GM23338 (cell line): ENCODE results near the gene SLCO3A1. TPM values are rescaled to one million over a fixed set of nuclear protein-coding genes. Genes with fewer than 3 reads are reported as not detected.

Experiments
- ATAC-seq: fragments of 200-7000 bp; cut with Tn5 transposase; 3 replicates; pipeline ENCODE4 v1.9.1; 2020
- DNase-seq: peaks from one replicate; pipeline ENCODE4 v3.0.0-alpha.2; 2015; ENCODE audit warnings: low spot score
- H2AFZ ChIP-seq: fragments of 200-600 bp; sonication (generic); 2 replicates; pipeline ENCODE4 v1.8.0; 2016; ENCODE audit warnings: antibody characterized with exemption, mild to moderate bottlenecking, moderate library complexity
- H3F3A ChIP-seq: fragments of 200-600 bp; sonication (generic); replicated peaks from 2 replicates; pipeline ENCODE4 v1.8.0; 2017; ENCODE audit warnings: antibody characterized with exemption, mixed run types, low read depth
- H3K27ac ChIP-seq: fragments of 200-600 bp; sonication (generic); 2 replicates; pipeline ENCODE4 v1.6.1; 2016; ENCODE audit warnings: low read depth
- H3K27me3 ChIP-seq: fragments of 200-600 bp; sonication (generic); 2 replicates; pipeline ENCODE4 v1.8.0; 2016; ENCODE audit warnings: mild to moderate bottlenecking, mixed run types, moderate library complexity; ENCODE audit not compliant: insufficient read depth
- H3K36me3 ChIP-seq: fragments of 200-600 bp; sonication (generic); 2 replicates; pipeline ENCODE4 v1.8.0; 2016; ENCODE audit warnings: mild to moderate bottlenecking; ENCODE audit not compliant: insufficient read depth
- H3K4me1 ChIP-seq: fragments of 200-600 bp; sonication (generic); 2 replicates; pipeline ENCODE4 v1.8.0; 2016; ENCODE audit warnings: mild to moderate bottlenecking, moderate library complexity; ENCODE audit not compliant: insufficient read depth
- H3K4me2 ChIP-seq: fragments of 200-600 bp; sonication (generic); 2 replicates; pipeline ENCODE4 v1.7.1; 2017; ENCODE audit warnings: mixed run types
- H3K4me3 ChIP-seq: fragments of 200-600 bp; sonication (generic); 2 replicates; pipeline ENCODE4 v1.6.1; 2016; ENCODE audit warnings: mixed run types
- H3K79me2 ChIP-seq: fragments of 200-600 bp; sonication (generic); replicated peaks from 2 replicates; pipeline ENCODE4 v1.8.0; 2017; ENCODE audit warnings: mild to moderate bottlenecking; ENCODE audit not compliant: insufficient read depth
- H3K9me2 ChIP-seq: fragments of 200-600 bp; sonication (generic); 2 replicates; pipeline ENCODE4 v1.8.0; 2017; ENCODE audit not compliant: insufficient read depth
- H4K20me1 ChIP-seq: fragments of 200-600 bp; sonication (generic); replicated peaks from 2 replicates; pipeline ENCODE4 v1.8.0; 2017; ENCODE audit warnings: mild to moderate bottlenecking; ENCODE audit not compliant: insufficient read depth
- H3K27ac Mint-ChIP-seq: 2 replicates; pipeline ENCODE4 v1.8.0; 2020; ENCODE audit warnings: inconsistent platforms, mild to moderate bottlenecking, moderate library complexity, mixed read lengths
- H3K27me3 Mint-ChIP-seq: 3 replicates; pipeline ENCODE4 v1.8.0; 2022; ENCODE audit warnings: low read depth, mild to moderate bottlenecking, moderate library complexity, mixed read lengths, inconsistent platforms; ENCODE audit not compliant: insufficient read depth, poor library complexity
- H3K36me3 Mint-ChIP-seq: 3 replicates; pipeline ENCODE4 v1.8.0; 2021; ENCODE audit warnings: low read depth, mild to moderate bottlenecking, inconsistent platforms, moderate library complexity, mixed read lengths
- H3K4me1 Mint-ChIP-seq: 3 replicates; pipeline ENCODE4 v1.8.0; 2020; ENCODE audit warnings: mild to moderate bottlenecking, inconsistent platforms, mixed read lengths
- H3K4me3 Mint-ChIP-seq: 3 replicates; pipeline ENCODE4 v1.8.0; 2021; ENCODE audit warnings: moderate library complexity, mild to moderate bottlenecking, inconsistent platforms, mixed read lengths
- H3K9me3 Mint-ChIP-seq: 3 replicates; pipeline ENCODE4 v1.8.0; 2020; ENCODE audit warnings: moderate library complexity, mild to moderate bottlenecking, inconsistent platforms, mixed read lengths
- EZH2 ChIP-seq: fragments of 200-600 bp; sonication (generic); IDR thresholded peaks from one replicate; pipeline ENCODE4 v1.8.0; 2017; ENCODE audit warnings: antibody characterized with exemption, mild to moderate bottlenecking, low read depth; ENCODE audit not compliant: unreplicated experiment
- EZH2phosphoT487 ChIP-seq: fragments of 200-600 bp; sonication (generic); IDR thresholded peaks from one replicate; pipeline ENCODE4 v1.8.1; 2018; ENCODE audit warnings: antibody characterized with exemption; ENCODE audit not compliant: unreplicated experiment
- POLR2AphosphoS5 ChIP-seq: IDR thresholded peaks from 2 replicates; pipeline ENCODE4 v1.6.1; 2016; ENCODE audit warnings: antibody characterized with exemption, low read depth
- ZNF114 ChIP-seq: fragments of 250-450 bp; sonication (Bioruptor Pico); IDR thresholded peaks from 2 replicates; pipeline ENCODE4 v1.5.0; 2020; ENCODE audit warnings: mild to moderate bottlenecking, moderate library complexity
- polyA plus RNA-seq: library from polyadenylated mRNA; unstranded; fragments of >200 nt; fragmentation: Nextera tagmentation; extraction: Ambion mirVana; gene quantifications from 2 replicates; pipeline ENCODE4 v1.2.1, GENCODE V29; 2016
- total RNA-seq: library from RNA; depleted of rRNA; stranded (reverse); fragments of >200 nt; shearing (Covaris generic); gene quantifications from 2 replicates; pipeline ENCODE4 v1.2.3, GENCODE V29; 2014
- TF ChIP-seq, protein P1 (sequence below): fragments of 250-450 bp; sonication (Bioruptor Pico); IDR thresholded peaks from 2 replicates; pipeline ENCODE4 v1.5.0; 2020; ENCODE audit warnings: mild to moderate bottlenecking, moderate library complexity
- TF ChIP-seq, protein P2 (sequence below), 2 experiments: fragments of 200-600 bp in 1 of 2; sonication (generic) in 1 of 2; conservative IDR thresholded peaks; 2 replicates each; pipeline versions ENCODE4 v1.5.1 to v1.6.1; 2016 to 2017; ENCODE audit warnings: antibody characterized with exemption in 2 of 2, low read depth in 2 of 2, mild to moderate bottlenecking in 2 of 2, moderate library complexity in 1 of 2

SLCO3A1 gene
- total and polyA plus RNA-seq, 2 experiments from 2014 or later = 7.3 to 9.4 TPM

DNA sequence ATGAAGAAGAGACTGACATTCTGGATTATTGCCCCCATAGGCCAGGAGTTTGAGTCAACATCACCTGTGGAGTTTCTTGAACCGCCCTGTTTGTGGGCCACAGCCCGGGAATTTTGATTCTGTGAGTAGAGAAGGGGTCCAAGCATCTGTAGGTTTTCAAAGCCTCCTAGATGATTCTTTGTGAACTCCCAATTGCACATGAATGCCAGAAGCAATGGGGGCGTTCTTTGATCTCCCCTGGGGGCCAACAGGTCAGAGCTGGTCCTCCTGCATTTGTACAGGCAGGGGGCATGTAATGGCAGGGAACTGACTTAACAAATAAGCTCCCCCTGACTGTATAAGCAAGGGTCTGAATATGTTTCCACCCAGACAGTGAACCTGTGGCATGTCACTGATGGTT lies 260.3 kb downstream of the SLCO3A1 start:
- ATAC-seq (peak; percentile 48), DNase-seq (peak; percentile 37)
- TF ChIP-seq EZH2 = no peak
- TF ChIP-seq, protein P1, sequence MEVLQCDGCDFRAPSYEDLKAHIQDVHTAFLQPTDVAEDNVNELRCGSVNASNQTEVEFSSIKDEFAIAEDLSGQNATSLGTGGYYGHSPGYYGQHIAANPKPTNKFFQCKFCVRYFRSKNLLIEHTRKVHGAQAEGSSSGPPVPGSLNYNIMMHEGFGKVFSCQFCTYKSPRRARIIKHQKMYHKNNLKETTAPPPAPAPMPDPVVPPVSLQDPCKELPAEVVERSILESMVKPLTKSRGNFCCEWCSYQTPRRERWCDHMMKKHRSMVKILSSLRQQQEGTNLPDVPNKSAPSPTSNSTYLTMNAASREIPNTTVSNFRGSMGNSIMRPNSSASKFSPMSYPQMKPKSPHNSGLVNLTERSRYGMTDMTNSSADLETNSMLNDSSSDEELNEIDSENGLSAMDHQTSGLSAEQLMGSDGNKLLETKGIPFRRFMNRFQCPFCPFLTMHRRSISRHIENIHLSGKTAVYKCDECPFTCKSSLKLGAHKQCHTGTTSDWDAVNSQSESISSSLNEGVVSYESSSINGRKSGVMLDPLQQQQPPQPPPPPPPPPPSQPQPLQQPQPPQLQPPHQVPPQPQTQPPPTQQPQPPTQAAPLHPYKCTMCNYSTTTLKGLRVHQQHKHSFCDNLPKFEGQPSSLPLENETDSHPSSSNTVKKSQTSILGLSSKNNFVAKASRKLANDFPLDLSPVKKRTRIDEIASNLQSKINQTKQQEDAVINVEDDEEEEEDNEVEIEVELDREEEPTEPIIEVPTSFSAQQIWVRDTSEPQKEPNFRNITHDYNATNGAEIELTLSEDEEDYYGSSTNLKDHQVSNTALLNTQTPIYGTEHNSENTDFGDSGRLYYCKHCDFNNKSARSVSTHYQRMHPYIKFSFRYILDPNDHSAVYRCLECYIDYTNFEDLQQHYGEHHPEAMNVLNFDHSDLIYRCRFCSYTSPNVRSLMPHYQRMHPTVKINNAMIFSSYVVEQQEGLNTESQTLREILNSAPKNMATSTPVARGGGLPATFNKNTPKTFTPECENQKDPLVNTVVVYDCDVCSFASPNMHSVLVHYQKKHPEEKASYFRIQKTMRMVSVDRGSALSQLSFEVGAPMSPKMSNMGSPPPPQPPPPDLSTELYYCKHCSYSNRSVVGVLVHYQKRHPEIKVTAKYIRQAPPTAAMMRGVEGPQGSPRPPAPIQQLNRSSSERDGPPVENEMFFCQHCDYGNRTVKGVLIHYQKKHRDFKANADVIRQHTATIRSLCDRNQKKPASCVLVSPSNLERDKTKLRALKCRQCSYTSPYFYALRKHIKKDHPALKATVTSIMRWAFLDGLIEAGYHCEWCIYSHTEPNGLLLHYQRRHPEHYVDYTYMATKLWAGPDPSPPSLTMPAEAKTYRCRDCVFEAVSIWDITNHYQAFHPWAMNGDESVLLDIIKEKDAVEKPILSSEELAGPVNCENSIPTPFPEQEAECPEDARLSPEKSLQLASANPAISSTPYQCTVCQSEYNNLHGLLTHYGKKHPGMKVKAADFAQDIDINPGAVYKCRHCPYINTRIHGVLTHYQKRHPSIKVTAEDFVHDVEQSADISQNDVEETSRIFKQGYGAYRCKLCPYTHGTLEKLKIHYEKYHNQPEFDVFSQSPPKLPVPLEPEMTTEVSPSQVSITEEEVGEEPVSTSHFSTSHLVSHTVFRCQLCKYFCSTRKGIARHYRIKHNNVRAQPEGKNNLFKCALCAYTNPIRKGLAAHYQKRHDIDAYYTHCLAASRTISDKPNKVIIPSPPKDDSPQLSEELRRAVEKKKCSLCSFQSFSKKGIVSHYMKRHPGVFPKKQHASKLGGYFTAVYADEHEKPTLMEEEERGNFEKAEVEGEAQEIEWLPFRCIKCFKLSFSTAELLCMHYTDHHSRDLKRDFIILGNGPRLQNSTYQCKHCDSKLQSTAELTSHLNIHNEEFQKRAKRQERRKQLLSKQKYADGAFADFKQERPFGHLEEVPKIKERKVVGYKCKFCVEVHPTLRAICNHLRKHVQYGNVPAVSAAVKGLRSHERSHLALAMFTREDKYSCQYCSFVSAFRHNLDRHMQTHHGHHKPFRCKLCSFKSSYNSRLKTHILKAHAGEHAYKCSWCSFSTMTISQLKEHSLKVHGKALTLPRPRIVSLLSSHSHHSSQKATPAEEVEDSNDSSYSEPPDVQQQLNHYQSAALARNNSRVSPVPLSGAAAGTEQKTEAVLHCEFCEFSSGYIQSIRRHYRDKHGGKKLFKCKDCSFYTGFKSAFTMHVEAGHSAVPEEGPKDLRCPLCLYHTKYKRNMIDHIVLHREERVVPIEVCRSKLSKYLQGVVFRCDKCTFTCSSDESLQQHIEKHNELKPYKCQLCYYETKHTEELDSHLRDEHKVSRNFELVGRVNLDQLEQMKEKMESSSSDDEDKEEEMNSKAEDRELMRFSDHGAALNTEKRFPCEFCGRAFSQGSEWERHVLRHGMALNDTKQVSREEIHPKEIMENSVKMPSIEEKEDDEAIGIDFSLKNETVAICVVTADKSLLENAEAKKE (CRISPR knock-in tag) = peak; percentile 38; the same call in 1 of the 2 replicates
- Histone ChIP-seq H3K36me3 (no peaks in the 10 kb centered on the region), H3K9me2 (peaks cover 10% of the 10 kb centered on the region; the same call in 1 of the 2 replicates), H3K27ac (no peak overlapping the region), H3F3A (no peaks in the 10 kb centered on the region), H3K4me3 (no peak overlapping the region), H2AFZ (no peak overlapping the region), H3K4me2 (no peak overlapping the region), H3K4me1 (peaks cover 23% of the 10 kb centered on the region), H3K27me3 (no peaks in the 10 kb centered on the region), H3K79me2 (no peaks in the 10 kb centered on the region), H4K20me1 (no peaks in the 10 kb centered on the region)
- Mint-ChIP-seq H3K27ac (no peak overlapping the region), H3K36me3 (no peaks in the 10 kb centered on the region; the same call in 2 of the 3 replicates), H3K4me3 (no peak overlapping the region; the same call in 2 of the 3 replicates), H3K9me3 (no peaks in the 10 kb centered on the region), H3K27me3 (peaks cover 10% of the 10 kb centered on the region), H3K4me1 (peaks cover 46% of the 10 kb centered on the region)

DNA sequence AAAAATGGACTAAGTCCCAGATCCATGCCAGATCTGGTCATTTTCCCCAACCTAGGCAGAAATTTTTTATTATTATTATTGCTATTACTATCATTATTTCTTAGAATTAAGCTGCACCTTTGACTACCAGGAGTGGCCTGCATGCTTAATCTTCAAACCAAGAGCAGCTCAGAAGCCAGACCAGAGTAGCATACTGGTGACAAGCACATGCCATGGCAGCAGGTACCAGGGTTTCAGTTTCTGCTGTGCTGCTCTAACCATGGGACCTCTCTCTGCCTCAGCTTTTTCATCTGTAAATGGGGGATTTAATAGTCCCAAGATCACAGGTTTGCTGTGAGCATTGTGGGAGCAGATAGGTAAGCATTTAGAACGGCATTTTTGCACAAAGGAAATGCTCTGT lies 262.3 kb downstream of the SLCO3A1 start:
- DNase-seq = no peak
- peaks cover 10% of the 10 kb centered on the region; the same call in 1 of the 2 replicates for H3K9me2 ChIP-seq
- no peaks in the 10 kb centered on the region for H3K79me2 ChIP-seq
- H3K27ac Mint-ChIP-seq = no peak overlapping the region
- no peaks in the 10 kb centered on the region for H3F3A ChIP-seq
- H3K4me1 ChIP-seq = peaks cover 31% of the 10 kb centered on the region
- no peak overlapping the region for H3K27ac ChIP-seq
- peaks cover 4% of the 10 kb centered on the region; the same call in 2 of the 3 replicates for H3K36me3 Mint-ChIP-seq
- H3K27me3 ChIP-seq = no peaks in the 10 kb centered on the region
- no peak for ATAC-seq
- peaks cover 61% of the 10 kb centered on the region for H3K4me1 Mint-ChIP-seq
- H3K4me3 ChIP-seq = no peak overlapping the region
- no peak overlapping the region for H3K4me2 ChIP-seq
- no peaks in the 10 kb centered on the region for H3K36me3 ChIP-seq
- no peak overlapping the region for H2AFZ ChIP-seq
- no peaks in the 10 kb centered on the region for H4K20me1 ChIP-seq
- no peak overlapping the region for H3K4me3 Mint-ChIP-seq
- H3K27me3 Mint-ChIP-seq = peaks cover 8% of the 10 kb centered on the region
- no peaks in the 10 kb centered on the region for H3K9me3 Mint-ChIP-seq
- TF ChIP-seq, protein P2, sequence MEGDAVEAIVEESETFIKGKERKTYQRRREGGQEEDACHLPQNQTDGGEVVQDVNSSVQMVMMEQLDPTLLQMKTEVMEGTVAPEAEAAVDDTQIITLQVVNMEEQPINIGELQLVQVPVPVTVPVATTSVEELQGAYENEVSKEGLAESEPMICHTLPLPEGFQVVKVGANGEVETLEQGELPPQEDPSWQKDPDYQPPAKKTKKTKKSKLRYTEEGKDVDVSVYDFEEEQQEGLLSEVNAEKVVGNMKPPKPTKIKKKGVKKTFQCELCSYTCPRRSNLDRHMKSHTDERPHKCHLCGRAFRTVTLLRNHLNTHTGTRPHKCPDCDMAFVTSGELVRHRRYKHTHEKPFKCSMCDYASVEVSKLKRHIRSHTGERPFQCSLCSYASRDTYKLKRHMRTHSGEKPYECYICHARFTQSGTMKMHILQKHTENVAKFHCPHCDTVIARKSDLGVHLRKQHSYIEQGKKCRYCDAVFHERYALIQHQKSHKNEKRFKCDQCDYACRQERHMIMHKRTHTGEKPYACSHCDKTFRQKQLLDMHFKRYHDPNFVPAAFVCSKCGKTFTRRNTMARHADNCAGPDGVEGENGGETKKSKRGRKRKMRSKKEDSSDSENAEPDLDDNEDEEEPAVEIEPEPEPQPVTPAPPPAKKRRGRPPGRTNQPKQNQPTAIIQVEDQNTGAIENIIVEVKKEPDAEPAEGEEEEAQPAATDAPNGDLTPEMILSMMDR (conservative IDR thresholded peaks at IDR 0.05; ENCODE audit: low read depth in 2 of 2) = no peak
- TF ChIP-seq EZH2 = no peak
- TF ChIP-seq EZH2phosphoT487 = no peak
- no peak for TF ChIP-seq ZNF114 (CRISPR knock-in tag)
- no peak for TF ChIP-seq POLR2AphosphoS5
